Gastroesophageal sphincter (tissue), 4 donors: ENCODE data around the gene FAM240B. TPM values are rescaled to one million over a fixed set of nuclear protein-coding genes. Genes with fewer than 3 reads are reported as not detected.

Experiments
- ATAC-seq: fragments of 150-250 bp; one replicate; pipeline ENCODE4 v1.9.1; 2016; ENCODE audit warnings: mild to moderate bottlenecking, moderate library complexity
- H3K27ac ChIP-seq, 4 donors: fragments of 200-600 bp; sonication (generic) in 3 of 4; 1 replicate in 3 of 4; 2 replicates in 1 of 4; pipeline ENCODE4 v1.5.1; 2016 to 2019
- H3K27me3 ChIP-seq: fragments of 200-600 bp; sonication (generic); one replicate; pipeline ENCODE4 v1.5.1; 2019
- H3K36me3 ChIP-seq, 2 donors: fragments of 200-600 bp; sonication (generic); one replicate each; pipeline ENCODE4 v1.5.1; 2019; ENCODE audit warnings: control low read depth in 1 of 2
- H3K4me1 ChIP-seq, 3 donors: fragments of 200-600 bp; sonication (generic); 1 replicate in 2 of 3; 2 replicates in 1 of 3; pipeline ENCODE4 v1.5.1; 2016 to 2019; ENCODE audit warnings: control low read depth in 2 of 3
- H3K4me3 ChIP-seq, 2 donors: fragments of 200-600 bp; sonication (generic); one replicate each; pipeline ENCODE4 v1.5.1; 2019; ENCODE audit warnings: mild to moderate bottlenecking in 1 of 2, moderate library complexity in 1 of 2
- H3K9me3 ChIP-seq, 3 donors: fragments of 200-600 bp; sonication (generic); one replicate each; pipeline ENCODE4 v1.5.1; 2017 to 2019; ENCODE audit warnings: control low read depth in 2 of 3
- EP300 ChIP-seq: sonication (generic); formaldehyde crosslinking; IDR thresholded peaks from one replicate; pipeline ENCODE4 v1.6.1; 2017; ENCODE audit warnings: antibody characterized with exemption, mild to moderate bottlenecking
- POLR2A ChIP-seq, 2 donors: fragments of 450-650 bp; IDR thresholded peaks; one replicate each; pipeline ENCODE4 v1.6.1; 2017; ENCODE audit warnings: antibody characterized with exemption in 2 of 2, mild to moderate bottlenecking in 2 of 2, moderate library complexity in 1 of 2
- POLR2AphosphoS5 ChIP-seq: sonication (generic); formaldehyde crosslinking; IDR thresholded peaks from one replicate; pipeline ENCODE4 v1.6.1; 2017; ENCODE audit warnings: antibody characterized with exemption
- WGBS, 2 donors: methylation state at CpG; one replicate each; pipeline ENCODE4 v1.1.5; 2018; ENCODE audit warnings: low coverage in 1 of 2; 5-methylcytosine and 5-hydroxymethylcytosine counted together
- total RNA-seq, 4 donors: library from RNA; depleted of rRNA; stranded (reverse); fragments of >200 nt; gene quantifications; one replicate each; pipeline ENCODE4 v1.1.0, GENCODE V29; 2016
- TF ChIP-seq, protein P1 (sequence below), 4 experiments: fragments of 200-600 bp in 2 of 4; fragments of 450-650 bp in 2 of 4; sonication (generic) in 1 of 4; IDR thresholded peaks; one replicate each; pipeline ENCODE4 v1.5.1; 2017 to 2019; ENCODE audit warnings: antibody characterized with exemption in 4 of 4, mild to moderate bottlenecking in 2 of 4, moderate library complexity in 2 of 4

FAM240B gene
- total RNA-seq, 4 donors from 2014 or later: not detected

GRCh38 chr9:38734831-38735230 is 14.9 kb upstream of the FAM240B start:
- no peaks in the 10 kb centered on the region for H3K9me3 ChIP-seq
- H3K36me3 ChIP-seq: no peaks in the 10 kb centered on the region
- no peak overlapping the region for H3K4me3 ChIP-seq
- H3K27me3 ChIP-seq: no peaks in the 10 kb centered on the region
- WGBS, 2 donors: 81% methylated on average over 4 of the region's 5 CpGs; no CpG with 5 or more reads in 1 of the 2 donors
- ATAC-seq: no peak
- TF ChIP-seq POLR2AphosphoS5: no peak
- TF ChIP-seq, protein P1, sequence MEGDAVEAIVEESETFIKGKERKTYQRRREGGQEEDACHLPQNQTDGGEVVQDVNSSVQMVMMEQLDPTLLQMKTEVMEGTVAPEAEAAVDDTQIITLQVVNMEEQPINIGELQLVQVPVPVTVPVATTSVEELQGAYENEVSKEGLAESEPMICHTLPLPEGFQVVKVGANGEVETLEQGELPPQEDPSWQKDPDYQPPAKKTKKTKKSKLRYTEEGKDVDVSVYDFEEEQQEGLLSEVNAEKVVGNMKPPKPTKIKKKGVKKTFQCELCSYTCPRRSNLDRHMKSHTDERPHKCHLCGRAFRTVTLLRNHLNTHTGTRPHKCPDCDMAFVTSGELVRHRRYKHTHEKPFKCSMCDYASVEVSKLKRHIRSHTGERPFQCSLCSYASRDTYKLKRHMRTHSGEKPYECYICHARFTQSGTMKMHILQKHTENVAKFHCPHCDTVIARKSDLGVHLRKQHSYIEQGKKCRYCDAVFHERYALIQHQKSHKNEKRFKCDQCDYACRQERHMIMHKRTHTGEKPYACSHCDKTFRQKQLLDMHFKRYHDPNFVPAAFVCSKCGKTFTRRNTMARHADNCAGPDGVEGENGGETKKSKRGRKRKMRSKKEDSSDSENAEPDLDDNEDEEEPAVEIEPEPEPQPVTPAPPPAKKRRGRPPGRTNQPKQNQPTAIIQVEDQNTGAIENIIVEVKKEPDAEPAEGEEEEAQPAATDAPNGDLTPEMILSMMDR (IDR thresholded peaks at IDR 0.05): no peak
- no peaks in the 10 kb centered on the region for H3K4me1 ChIP-seq
- no peak overlapping the region for H3K27ac ChIP-seq

DNA sequence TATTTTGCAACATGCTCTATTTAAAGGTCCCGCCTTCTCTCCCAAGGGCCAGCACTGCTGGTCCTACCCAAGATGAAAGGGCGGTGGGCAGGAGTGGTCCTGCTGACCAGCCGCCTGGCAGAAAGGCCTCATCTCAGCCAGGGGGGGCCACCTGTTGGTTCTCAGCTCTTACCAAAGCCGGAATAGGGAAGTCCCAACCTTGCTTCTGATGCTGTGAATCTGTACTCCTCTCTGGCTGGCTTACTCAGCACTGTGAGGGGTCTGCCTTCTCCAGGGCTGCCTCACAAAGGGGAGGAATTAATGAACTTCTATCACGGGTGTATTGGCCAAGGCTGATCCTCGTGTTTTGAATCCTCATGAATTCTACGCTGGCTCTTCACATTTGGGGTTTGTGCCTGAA is 13.6 kb upstream of the FAM240B start:
- ATAC-seq: no peak
- Histone ChIP-seq H3K4me3 (no peak overlapping the region), H3K27me3 (no peaks in the 10 kb centered on the region), H3K36me3 (no peaks in the 10 kb centered on the region), H3K27ac (no peak overlapping the region), H3K4me1 (no peaks in the 10 kb centered on the region), H3K9me3 (no peaks in the 10 kb centered on the region)
- TF ChIP-seq, protein P1 (IDR thresholded peaks at IDR 0.05): no peak
- TF ChIP-seq POLR2A (IDR thresholded peaks at IDR 0.05) (no peak), EP300 (no peak), POLR2AphosphoS5 (no peak)
- 67 to 70% methylated on average over 2 to 3 of the region's 7 CpGs for WGBS, 2 donors

- TF ChIP-seq, protein P1 (IDR thresholded peaks at IDR 0.05): no peak
- no peak for TF ChIP-seq POLR2AphosphoS5
- TF ChIP-seq EP300: no peak
- TF ChIP-seq POLR2A (IDR thresholded peaks at IDR 0.05): no peak
- Histone ChIP-seq H3K4me3 (no peak overlapping the region), H3K4me1 (no peaks in the 10 kb centered on the region), H3K27me3 (no peaks in the 10 kb centered on the region), H3K27ac (no peak overlapping the region), H3K36me3 (no peaks in the 10 kb centered on the region), H3K9me3 (no peaks in the 10 kb centered on the region)
- no peak for ATAC-seq
- 80 to 93% methylated on average over 4 to 8 of the region's 11 CpGs for WGBS, 2 donors
Observed at GRCh38 chr9:38732885-38733284, 13.0 kb upstream of the FAM240B start.

DNA sequence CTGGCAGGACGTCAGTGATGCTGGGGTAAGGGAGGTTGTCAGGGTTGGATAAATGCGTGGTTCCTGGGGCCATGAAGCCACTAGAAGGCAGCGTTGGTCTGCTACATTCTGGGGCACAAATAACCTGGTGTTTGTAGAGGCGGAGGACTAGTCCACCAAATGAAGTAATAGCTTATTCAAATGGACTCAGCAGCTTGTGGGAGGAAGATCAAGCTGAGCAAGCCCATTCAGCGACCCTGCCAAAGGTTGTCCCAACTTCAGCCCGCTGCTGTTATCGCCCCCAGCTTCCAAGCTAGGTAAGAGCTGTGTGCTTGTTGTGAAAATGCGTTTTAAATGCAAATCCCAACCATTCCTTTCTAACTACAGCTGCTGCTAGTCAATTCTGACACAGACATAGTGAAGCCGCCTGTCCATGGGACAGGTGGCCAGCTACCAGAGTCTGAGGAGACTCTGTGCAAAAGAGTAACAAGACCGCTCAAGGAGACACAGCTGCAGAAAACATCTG is 7.6 kb upstream of the FAM240B start:
- 27 to 38% methylated on average over 3 to 10 of the region's 10 CpGs for WGBS, 2 donors
- no peaks in the 10 kb centered on the region for H3K27me3 ChIP-seq
- H3K4me3 ChIP-seq: no peak overlapping the region
- no peaks in the 10 kb centered on the region for H3K9me3 ChIP-seq
- TF ChIP-seq POLR2AphosphoS5: no peak
- TF ChIP-seq, protein P1 (IDR thresholded peaks at IDR 0.05): peak in 1 of 4 experiments; percentile 51
- no peaks in the 10 kb centered on the region for H3K36me3 ChIP-seq
- no peak for ATAC-seq
- no peak overlapping the region for H3K27ac ChIP-seq
- H3K4me1 ChIP-seq: no peaks in the 10 kb centered on the region

- Histone ChIP-seq H3K27me3 (no peaks in the 10 kb centered on the region), H3K36me3 (no peaks in the 10 kb centered on the region), H3K4me3 (no peak overlapping the region), H3K4me1 (no peaks in the 10 kb centered on the region), H3K9me3 (no peaks in the 10 kb centered on the region), H3K27ac (no peak overlapping the region)
- ATAC-seq: no peak
- TF ChIP-seq EP300 (no peak), POLR2AphosphoS5 (no peak), POLR2A (IDR thresholded peaks at IDR 0.05) (no peak)
- TF ChIP-seq, protein P1 (IDR thresholded peaks at IDR 0.05): no peak
- 65 to 80% methylated on average over 10 of the region's 10 CpGs for WGBS, 2 donors
Observed at GRCh38 chr9:38724754-38725153, 4.8 kb upstream of the FAM240B start.
